HG03097 (cell line): ENCODE data around the gene RAPGEF5.

ENCODE experiments used
- ATAC-seq: cut with Tn5 transposase; IDR thresholded peaks from one replicate; pipeline ENCODE4 v1.9.1; 2021; ENCODE audit not compliant: unreplicated experiment, low FRiP score

RAPGEF5 gene, protein sequence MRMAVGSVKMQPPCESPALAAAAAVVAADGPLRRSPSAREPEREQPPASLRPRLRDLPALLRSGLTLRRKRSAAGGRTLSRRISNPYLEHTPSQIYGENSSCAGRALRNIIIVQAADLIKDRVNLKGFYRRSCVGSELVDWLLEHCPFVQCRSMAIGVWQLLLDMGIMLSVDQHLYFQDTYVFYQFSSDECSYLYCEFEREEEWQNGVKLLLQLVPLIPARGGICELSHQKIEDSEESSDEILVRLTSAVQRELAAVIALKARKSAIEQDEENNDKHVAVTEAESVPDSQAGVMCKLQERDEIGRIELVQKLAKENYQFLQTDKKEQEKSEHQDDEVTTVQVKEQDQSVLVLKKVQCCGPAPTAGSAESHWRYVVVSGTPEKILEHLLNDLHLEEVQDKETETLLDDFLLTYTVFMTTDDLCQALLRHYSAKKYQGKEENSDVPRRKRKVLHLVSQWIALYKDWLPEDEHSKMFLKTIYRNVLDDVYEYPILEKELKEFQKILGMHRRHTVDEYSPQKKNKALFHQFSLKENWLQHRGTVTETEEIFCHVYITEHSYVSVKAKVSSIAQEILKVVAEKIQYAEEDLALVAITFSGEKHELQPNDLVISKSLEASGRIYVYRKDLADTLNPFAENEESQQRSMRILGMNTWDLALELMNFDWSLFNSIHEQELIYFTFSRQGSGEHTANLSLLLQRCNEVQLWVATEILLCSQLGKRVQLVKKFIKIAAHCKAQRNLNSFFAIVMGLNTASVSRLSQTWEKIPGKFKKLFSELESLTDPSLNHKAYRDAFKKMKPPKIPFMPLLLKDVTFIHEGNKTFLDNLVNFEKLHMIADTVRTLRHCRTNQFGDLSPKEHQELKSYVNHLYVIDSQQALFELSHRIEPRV

DNA sequence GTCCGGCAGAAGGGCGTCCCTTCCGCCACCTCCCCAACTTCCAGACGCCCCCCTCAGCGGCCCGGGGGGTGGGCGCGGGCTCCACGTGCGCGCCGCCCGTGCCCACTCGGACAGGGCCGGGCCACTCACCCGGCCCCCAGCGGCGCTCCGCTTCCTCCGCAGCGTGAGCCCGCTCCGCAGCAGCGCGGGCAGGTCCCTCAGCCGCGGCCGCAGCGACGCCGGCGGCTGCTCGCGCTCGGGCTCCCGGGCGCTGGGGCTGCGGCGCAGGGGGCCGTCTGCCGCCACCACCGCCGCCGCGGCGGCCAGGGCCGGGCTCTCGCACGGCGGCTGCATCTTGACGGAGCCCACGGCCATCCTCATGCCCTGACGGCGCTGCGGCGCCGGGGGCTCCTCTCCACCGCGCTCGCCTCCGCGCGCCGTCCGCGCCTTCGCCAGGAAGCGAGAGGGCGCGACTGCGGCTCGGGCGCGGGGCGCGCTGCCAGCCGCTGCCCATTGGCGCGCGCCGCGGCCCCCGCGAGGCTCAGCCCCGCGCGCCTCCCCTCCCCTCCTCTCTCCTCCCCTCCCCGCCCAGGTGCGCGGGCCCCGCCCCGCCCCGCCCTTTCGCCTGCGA lies at the start of gene RAPGEF5:
RAPGEF5 (minus strand) TSS at position 454 of the 610 bp plus-strand sequence; CDS start at position 360, 94 bp downstream.
- no peak for ATAC-seq

DNA sequence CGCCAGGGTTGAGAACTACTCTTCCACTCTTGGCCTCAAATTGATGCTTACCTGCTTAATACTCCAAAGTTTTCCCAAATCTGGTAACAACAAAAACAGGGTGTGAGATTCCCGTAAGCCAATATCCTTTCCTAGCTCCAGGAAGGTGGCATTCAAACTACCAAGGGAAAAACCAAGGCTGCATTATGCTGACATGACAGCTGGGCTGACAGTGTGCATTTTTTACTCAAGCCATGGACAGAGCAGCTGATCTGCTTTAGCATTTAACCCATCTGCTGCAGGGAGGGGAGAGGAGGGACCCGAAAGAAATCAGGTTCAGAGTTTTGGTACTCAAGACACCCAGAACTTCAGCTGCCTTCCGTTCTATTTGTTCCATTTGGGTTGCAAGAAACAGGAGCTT lies 49.8 kb upstream of the RAPGEF5 start:
- ATAC-seq: no peak

- ATAC-seq: no peak
These were observed 47.6 kb upstream of the RAPGEF5 start for GRCh38 chr7:22404421-22405023.

DNA sequence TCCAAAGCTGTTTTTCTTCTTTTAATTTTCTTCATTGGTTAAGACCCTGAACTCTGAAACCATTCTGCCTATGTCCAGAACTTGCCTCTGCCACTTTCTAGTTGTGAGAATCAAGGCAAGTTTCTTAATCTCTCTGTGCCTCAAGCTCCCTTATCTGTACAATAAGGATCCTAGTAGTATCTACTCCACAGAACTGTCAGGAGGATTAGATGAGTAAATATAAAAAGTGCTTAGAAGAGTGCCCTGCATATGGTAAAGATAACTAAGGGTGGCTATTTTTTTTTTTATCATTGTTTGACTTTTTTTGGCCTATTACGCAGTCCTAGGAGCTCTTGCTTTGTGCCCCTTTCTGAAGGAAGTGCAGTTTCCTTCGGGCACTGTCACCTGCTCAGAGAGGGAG lies 46.4 kb upstream of the RAPGEF5 start:
- no peak for ATAC-seq

DNA sequence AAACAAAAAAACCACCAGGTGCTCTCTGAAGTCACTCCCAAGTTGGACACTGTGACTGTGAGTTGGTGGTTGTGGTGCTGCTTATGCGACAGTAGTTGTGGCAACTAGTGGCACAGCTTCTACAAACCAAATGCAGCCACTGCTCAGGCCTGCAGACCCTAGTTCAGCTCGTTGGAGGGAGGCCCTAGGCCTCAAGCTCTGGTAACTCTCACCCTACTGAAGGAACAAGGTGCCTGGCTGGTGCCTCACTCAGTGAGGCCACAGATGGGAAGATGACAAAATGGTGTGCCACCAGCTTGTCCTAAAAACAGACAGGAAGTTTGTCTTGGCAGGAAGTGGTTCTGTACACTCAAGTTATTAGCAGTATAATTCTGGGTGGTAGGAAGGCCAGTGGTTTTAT lies 45.3 kb upstream of the RAPGEF5 start:
- ATAC-seq: peak; percentile 38

- ATAC-seq: no peak
These were observed 44.1 kb upstream of the RAPGEF5 start for GRCh38 chr7:22400936-22401553.

- ATAC-seq: no peak
These were observed 43.3 kb upstream of the RAPGEF5 start for GRCh38 chr7:22400150-22400814.

DNA sequence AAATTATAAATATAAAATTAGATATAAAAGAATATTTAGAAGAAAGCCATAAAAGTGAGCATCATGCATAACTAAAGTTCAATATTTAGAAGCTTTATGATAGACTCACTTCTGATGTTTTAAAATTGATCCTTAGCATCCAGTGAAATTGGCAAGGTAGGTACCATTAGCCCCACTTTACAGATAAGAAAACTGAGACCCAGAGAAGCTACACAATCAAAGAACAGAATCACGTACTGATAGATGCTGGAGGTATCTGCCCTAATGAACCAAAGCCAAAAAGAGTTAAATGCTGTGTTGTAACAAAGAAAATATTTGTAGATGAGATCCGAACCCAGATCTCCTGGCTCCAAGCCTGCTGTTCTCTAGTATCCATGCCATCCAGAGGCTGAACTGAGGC lies 42.6 kb upstream of the RAPGEF5 start:
- ATAC-seq: no peak

DNA sequence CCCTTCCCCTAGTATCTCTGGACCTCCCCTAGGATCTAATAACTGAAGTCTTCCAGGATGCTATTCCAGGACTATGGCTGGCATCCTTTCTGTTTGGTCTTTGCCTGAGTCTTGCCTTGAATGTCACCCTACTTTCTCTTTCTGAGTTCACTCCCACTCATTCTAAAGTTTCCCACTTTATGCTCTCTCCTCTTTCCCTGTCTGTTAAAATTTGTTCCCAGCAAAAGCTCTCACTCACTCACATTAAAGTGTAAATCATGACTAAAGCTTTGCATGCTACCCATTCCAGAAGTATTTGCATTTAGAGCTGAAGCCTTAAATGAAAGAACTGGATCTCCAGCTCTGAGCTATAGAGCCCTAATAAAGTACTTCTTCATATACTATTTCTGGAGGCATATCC lies 42.1 kb upstream of the RAPGEF5 start:
- no peak for ATAC-seq

- ATAC-seq: no peak
These were observed 41.0 kb upstream of the RAPGEF5 start for GRCh38 chr7:22397981-22398380.

- no peak for ATAC-seq
These were observed 38.3 kb upstream of the RAPGEF5 start for GRCh38 chr7:22395222-22395621.

- ATAC-seq: no peak
These were observed 37.8 kb upstream of the RAPGEF5 start for GRCh38 chr7:22394739-22395138.

- no peak for ATAC-seq
These were observed 37.2 kb upstream of the RAPGEF5 start for GRCh38 chr7:22393913-22394729.

- ATAC-seq: no peak
These were observed 33.6 kb upstream of the RAPGEF5 start for GRCh38 chr7:22390516-22390915.

DNA sequence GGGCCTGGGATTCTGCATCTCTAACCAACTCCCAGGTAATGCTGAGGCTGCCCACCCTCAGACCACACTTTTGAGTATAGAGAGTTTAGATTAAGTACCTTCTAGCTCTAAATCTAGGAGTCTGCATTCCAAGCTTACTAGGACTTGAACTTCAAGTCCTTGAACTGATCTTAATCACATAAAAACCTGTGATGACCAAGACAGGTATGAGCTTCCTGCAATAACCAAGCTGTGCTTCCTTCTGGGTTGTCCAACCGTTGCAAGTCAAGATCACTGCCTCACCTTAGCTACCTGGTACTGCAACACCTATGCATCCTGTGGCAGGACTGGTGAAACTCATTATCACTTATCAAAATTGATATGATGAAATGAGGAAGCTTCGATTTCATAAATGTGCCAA lies 32.9 kb upstream of the RAPGEF5 start:
- no peak for ATAC-seq

GRCh38 chr7:22387583-22387982 lies 30.6 kb upstream of the RAPGEF5 start:
- ATAC-seq: no peak

- ATAC-seq: peak; percentile 66
These were observed 29.9 kb upstream of the RAPGEF5 start for GRCh38 chr7:22386865-22387264.

DNA sequence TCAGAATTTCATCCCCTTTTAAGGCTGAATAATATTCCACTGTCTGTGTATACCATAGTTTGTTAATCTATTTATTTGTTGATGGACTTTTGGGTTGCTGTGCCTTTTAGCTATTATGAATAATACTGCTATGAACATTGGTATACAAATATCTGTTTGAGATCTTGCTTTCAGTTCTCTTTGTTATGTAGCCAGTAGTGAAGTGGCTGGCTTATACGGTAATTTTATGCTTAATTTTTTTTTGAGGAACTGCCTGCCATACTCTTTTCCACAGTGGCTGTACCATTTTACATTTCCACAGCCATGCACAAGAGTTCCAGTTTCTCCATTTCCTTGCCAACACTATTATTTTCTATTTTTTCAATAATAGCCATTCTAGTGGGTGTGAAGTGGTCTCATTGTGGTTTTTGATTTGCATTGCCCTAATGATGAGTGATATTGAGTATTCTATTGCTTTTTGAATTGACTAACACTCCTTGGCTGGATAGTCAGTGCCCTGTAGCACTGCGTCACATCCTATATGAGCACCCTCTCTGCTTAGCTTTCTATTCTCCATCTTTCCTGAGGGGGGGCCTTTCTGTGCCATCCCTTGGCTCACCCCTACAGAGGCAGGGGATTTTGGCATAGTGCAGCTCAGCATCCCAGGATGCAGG lies 29.4 kb upstream of the RAPGEF5 start:
- no peak for ATAC-seq

GRCh38 chr7:22385326-22385725 lies 28.4 kb upstream of the RAPGEF5 start:
- no peak for ATAC-seq
